ENCODE results near the gene DIP2C. TPM values are rescaled to one million over a fixed set of nuclear protein-coding genes. Genes with fewer than 3 reads are reported as not detected.

The DIP2C gene
- total RNA-seq, 1 experiment from 2014 or later: 11.4 TPM

DNA sequence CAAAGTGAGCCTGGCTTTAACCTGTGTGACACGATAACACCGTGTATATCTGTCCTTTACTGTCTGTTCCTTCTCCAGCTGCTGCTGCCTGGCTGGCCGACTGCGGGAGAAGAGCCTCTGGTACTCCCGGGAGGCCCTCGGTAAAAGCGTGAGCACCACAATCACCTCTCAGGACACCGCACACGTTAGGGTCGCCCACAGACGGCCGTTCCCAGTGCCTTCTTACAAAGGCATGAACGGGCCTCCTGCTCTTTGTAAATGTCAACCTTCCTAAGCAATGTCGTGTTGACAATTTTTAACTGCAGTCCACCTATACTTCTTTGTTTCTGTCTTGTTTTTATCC lies 177.6 kb downstream of the DIP2C start:
- Histone ChIP-seq H3K9me3 (no peaks in the 10 kb centered on the region), H3K27me3 (replicated peaks; ENCODE audit: control insufficient read depth, insufficient read depth, low read length) (no peaks in the 10 kb centered on the region), H3K4me1 (peaks cover 9% of the 10 kb centered on the region), H3K36me3 (ENCODE audit: control insufficient read depth, insufficient read depth, low read length) (no peaks in the 10 kb centered on the region; the same call in 1 of the 2 replicates), H3K4me3 (ENCODE audit: low read depth, low read length) (no peak overlapping the region)
- peaks cover 11% of the 10 kb centered on the region for H3K36me3 Mint-ChIP-seq (ENCODE audit: insufficient read depth, unreplicated experiment)
- peaks cover 19% of the 10 kb centered on the region for H3K4me1 Mint-ChIP-seq (ENCODE audit: low read depth, unreplicated experiment)
- H3K4me3 Mint-ChIP-seq (ENCODE audit: unreplicated experiment): no peak overlapping the region
- BruUV-seq (replicated peaks): no TSS peak
- intact Hi-C loops (cut with micrococcal nuclease; ENCODE audit: unreplicated experiment): loop anchor here (1.0 to 5.0 kb wide), 6 partner anchors 35 to 298 kb away; no protein-coding TSS in a partner anchor
- no peaks in the 10 kb centered on the region for H3K9me3 Mint-ChIP-seq (ENCODE audit: unreplicated experiment)
- H3K27me3 Mint-ChIP-seq (ENCODE audit: insufficient read depth, unreplicated experiment): no peaks in the 10 kb centered on the region
- ChIA-PET CTCF (interaction anchor here (0.8 to 3.6 kb wide), 4 partner anchors 11 to 299 kb away, joined by 3 to 26 read pairs (median 7); no protein-coding TSS in a partner anchor), POLR2A (no interaction called here)
- H3K27ac Mint-ChIP-seq (ENCODE audit: unreplicated experiment): peak overlapping the region; percentile 76
- TF ChIP-seq, protein P1, sequence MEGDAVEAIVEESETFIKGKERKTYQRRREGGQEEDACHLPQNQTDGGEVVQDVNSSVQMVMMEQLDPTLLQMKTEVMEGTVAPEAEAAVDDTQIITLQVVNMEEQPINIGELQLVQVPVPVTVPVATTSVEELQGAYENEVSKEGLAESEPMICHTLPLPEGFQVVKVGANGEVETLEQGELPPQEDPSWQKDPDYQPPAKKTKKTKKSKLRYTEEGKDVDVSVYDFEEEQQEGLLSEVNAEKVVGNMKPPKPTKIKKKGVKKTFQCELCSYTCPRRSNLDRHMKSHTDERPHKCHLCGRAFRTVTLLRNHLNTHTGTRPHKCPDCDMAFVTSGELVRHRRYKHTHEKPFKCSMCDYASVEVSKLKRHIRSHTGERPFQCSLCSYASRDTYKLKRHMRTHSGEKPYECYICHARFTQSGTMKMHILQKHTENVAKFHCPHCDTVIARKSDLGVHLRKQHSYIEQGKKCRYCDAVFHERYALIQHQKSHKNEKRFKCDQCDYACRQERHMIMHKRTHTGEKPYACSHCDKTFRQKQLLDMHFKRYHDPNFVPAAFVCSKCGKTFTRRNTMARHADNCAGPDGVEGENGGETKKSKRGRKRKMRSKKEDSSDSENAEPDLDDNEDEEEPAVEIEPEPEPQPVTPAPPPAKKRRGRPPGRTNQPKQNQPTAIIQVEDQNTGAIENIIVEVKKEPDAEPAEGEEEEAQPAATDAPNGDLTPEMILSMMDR (IDR thresholded peaks at IDR 0.05; ENCODE audit: insufficient read depth in 1 of 2, low read depth in 1 of 2, low read length in 1 of 2, severe bottlenecking in 1 of 2, unreplicated experiment in 1 of 2): no peak
- DNase-seq: peak in 1 of 2 experiments; percentile 11

DNA sequence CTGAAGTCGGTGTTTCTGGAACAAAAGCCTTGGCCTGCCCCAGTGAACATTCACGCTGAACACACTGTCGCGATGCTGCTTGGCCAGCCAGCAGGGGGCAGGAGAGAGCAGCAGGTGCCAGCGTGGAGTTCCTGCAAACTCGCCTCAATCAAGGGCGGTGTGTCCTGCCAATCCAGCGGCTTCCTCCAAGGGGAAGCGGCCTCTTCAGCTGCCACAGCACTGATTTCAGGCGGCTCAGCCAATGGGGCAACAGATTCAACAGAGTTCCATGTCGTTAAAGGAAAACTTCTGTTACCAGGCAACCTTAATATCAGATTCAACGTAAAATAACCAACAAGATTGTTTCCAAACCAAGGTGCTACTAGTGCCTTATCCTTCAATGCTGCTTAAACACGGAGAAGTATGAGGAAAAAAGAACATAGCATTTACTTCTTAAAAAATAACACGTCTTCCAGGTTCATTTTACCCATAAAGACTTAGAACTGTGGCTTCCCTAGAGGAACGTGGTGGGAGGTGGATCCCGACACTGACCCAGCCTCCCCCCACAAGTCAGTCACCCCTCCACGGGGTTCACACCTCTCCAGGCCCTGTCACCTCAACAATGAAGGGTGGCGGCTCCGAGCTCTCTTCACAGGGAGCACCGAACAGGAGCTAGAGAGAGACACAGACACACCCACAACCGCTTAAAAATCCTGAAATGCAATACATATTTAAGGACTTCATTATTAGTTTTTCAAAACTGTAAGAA lies 178.2 kb downstream of the DIP2C start:
- ChIA-PET CTCF (interaction anchor here (0.6 to 3.6 kb wide), 9 partner anchors 10 to 299 kb away, joined by 3 to 26 read pairs (median 5); no protein-coding TSS in a partner anchor), POLR2A (no interaction called here)
- peak; percentile 93 to 97 for DNase-seq
- Histone ChIP-seq H3K27me3 (replicated peaks; ENCODE audit: control insufficient read depth, insufficient read depth, low read length) (no peaks in the 10 kb centered on the region), H3K4me1 (peaks cover 9% of the 10 kb centered on the region), H3K36me3 (ENCODE audit: control insufficient read depth, insufficient read depth, low read length) (no peaks in the 10 kb centered on the region; the same call in 1 of the 2 replicates), H3K4me3 (ENCODE audit: low read depth, low read length) (no peak overlapping the region), H3K9me3 (no peaks in the 10 kb centered on the region)
- no peaks in the 10 kb centered on the region for H3K9me3 Mint-ChIP-seq (ENCODE audit: unreplicated experiment)
- TF ChIP-seq, protein P1 (IDR thresholded peaks at IDR 0.05; ENCODE audit: insufficient read depth in 1 of 2, low read depth in 1 of 2, low read length in 1 of 2, severe bottlenecking in 1 of 2, unreplicated experiment in 1 of 2): peak; percentile 99
- no TSS peak for BruUV-seq (replicated peaks)
- no peaks in the 10 kb centered on the region for H3K27me3 Mint-ChIP-seq (ENCODE audit: insufficient read depth, unreplicated experiment)
- H3K36me3 Mint-ChIP-seq (ENCODE audit: insufficient read depth, unreplicated experiment): peaks cover 9% of the 10 kb centered on the region
- no peak overlapping the region for H3K4me3 Mint-ChIP-seq (ENCODE audit: unreplicated experiment)
- peak overlapping the region; percentile 76 for H3K27ac Mint-ChIP-seq (ENCODE audit: unreplicated experiment)
- intact Hi-C loops (cut with micrococcal nuclease; ENCODE audit: unreplicated experiment): loop anchor here (1.0 to 5.0 kb wide), 6 partner anchors 36 to 299 kb away; no protein-coding TSS in a partner anchor
- peaks cover 19% of the 10 kb centered on the region for H3K4me1 Mint-ChIP-seq (ENCODE audit: low read depth, unreplicated experiment)

DNA sequence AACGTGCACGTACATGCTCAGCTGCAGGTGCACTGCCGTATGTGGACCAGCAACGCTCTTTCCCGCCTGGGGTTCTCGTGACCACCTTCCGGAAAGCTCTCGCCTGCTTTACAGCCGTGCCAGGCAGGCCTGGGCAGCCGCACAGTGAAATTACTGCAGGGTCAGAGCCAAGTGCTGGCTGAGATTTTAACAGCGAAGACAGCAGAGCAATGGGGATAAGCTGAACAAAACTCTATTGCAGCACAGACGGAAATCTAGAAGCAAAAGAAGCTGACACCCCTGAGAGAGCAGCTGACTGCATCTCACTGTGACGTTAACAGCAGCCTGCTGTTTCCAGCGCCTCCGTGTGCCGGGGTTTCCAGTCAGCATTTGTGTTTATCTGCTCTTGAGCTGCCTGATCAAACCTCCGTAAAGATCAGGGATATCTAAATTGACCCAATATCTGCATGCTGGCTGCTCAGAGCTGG lies 179.0 kb downstream of the DIP2C start:
- no peaks in the 10 kb centered on the region for H3K27me3 ChIP-seq (replicated peaks; ENCODE audit: control insufficient read depth, insufficient read depth, low read length)
- DNase-seq: peak in 1 of 2 experiments; percentile 29
- no peaks in the 10 kb centered on the region for H3K9me3 ChIP-seq
- Mint-ChIP-seq H3K27me3 (ENCODE audit: insufficient read depth, unreplicated experiment) (no peaks in the 10 kb centered on the region), H3K4me1 (ENCODE audit: low read depth, unreplicated experiment) (peaks cover 19% of the 10 kb centered on the region), H3K9me3 (ENCODE audit: unreplicated experiment) (no peaks in the 10 kb centered on the region), H3K4me3 (ENCODE audit: unreplicated experiment) (no peak overlapping the region), H3K27ac (ENCODE audit: unreplicated experiment) (no peak overlapping the region), H3K36me3 (ENCODE audit: insufficient read depth, unreplicated experiment) (peaks cover 9% of the 10 kb centered on the region)
- H3K4me1 ChIP-seq: peaks cover 9% of the 10 kb centered on the region
- CTCF ChIA-PET: interaction anchor here (1.1 to 3.6 kb wide), 5 partner anchors 11 to 300 kb away, joined by 3 to 26 read pairs (median 6); no protein-coding TSS in a partner anchor
- H3K4me3 ChIP-seq (ENCODE audit: low read depth, low read length): no peak overlapping the region
- POLR2A ChIA-PET: no interaction called here
- BruUV-seq (replicated peaks): no TSS peak
- H3K36me3 ChIP-seq (ENCODE audit: control insufficient read depth, insufficient read depth, low read length): no peaks in the 10 kb centered on the region; the same call in 1 of the 2 replicates
- TF ChIP-seq, protein P1 (IDR thresholded peaks at IDR 0.05; ENCODE audit: insufficient read depth in 1 of 2, low read depth in 1 of 2, low read length in 1 of 2, severe bottlenecking in 1 of 2, unreplicated experiment in 1 of 2): no peak
- intact Hi-C loops (cut with micrococcal nuclease; ENCODE audit: unreplicated experiment): loop anchor here (2.0 to 5.0 kb wide), 2 partner anchors 36 to 77 kb away; no protein-coding TSS in a partner anchor
